SK-N-MC (cell line): ENCODE measurements around the gene SVIP.

ENCODE experiments used
- DNase-seq: peaks from one replicate; pipeline ENCODE4 v3.0.0-alpha.2; 2011; ENCODE audit warnings: low read depth, low spot score
- H3K27ac ChIP-seq: fragments of 200-600 bp; sonication (generic); 2 replicates; pipeline ENCODE4 v1.5.1; 2016; ENCODE audit warnings: mixed run types
- H3K36me3 ChIP-seq: fragments of 200-600 bp; sonication (generic); 2 replicates; pipeline ENCODE4 v1.6.1; 2017; ENCODE audit warnings: antibody characterized with exemption, low read length, mixed read lengths; ENCODE audit not compliant: insufficient read depth
- H3K4me3 ChIP-seq: fragments of 200-600 bp; sonication (generic); 2 replicates; pipeline ENCODE4 v1.5.1; 2016
- H3K9ac ChIP-seq: fragments of 200-600 bp; sonication (generic); 2 replicates; pipeline ENCODE4 v1.8.0; 2017; ENCODE audit warnings: mixed run types, mixed read lengths; ENCODE audit not compliant: insufficient read length
- H3K9me3 ChIP-seq: fragments of 200-600 bp; sonication (generic); 2 replicates; pipeline ENCODE4 v1.6.1; 2017; ENCODE audit warnings: low read depth, mild to moderate bottlenecking, antibody characterized with exemption, low read length, moderate library complexity, mixed read lengths
- EZH2 ChIP-seq: fragments of 200-600 bp; sonication (generic); IDR thresholded peaks from one replicate; pipeline ENCODE4 v1.6.1; 2017; ENCODE audit warnings: antibody characterized with exemption
- FOXP2 ChIP-seq: optimal IDR thresholded peaks from 2 replicates; pipeline ENCODE3; 2011; ENCODE audit warnings: mild to moderate bottlenecking, moderate library complexity; ENCODE audit not compliant: insufficient read depth; ENCODE audit errors: extremely low read length, control extremely low read depth
- POLR2AphosphoS5 ChIP-seq: IDR thresholded peaks from 2 replicates; pipeline ENCODE4 v1.6.1; 2012; ENCODE audit warnings: mild to moderate bottlenecking, low read depth, low read length, borderline replicate concordance

Gene SVIP

DNA sequence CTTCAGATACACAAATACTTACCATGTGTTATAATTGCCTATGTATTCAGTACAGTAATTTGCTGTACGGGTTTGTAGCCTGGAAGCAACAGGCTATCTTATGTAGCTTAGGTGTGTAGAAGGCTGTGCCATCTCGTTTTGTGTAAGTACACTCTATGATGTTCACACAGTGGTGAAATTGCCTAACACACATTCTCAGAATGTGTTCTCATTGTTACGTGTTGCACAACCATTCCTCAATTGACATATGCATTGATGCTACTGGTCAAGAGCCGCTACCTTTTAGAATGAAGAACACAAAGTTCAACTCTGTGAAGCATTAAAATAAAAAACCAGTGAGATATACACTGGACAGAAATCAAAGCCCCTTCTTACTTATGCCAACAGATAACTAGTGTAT is 26.7 kb downstream of the SVIP start:
- H3K27ac ChIP-seq, result no peak overlapping the region
- H3K9ac ChIP-seq, result no peak overlapping the region
- H3K9me3 ChIP-seq, result no peaks in the 10 kb centered on the region
- no peak for TF ChIP-seq FOXP2
- no peak for TF ChIP-seq POLR2AphosphoS5
- TF ChIP-seq EZH2, result no peak
- no peak for DNase-seq
- H3K4me3 ChIP-seq, result no peak overlapping the region
- H3K36me3 ChIP-seq, result no peaks in the 10 kb centered on the region

- TF ChIP-seq FOXP2, result no peak
- no peak for TF ChIP-seq POLR2AphosphoS5
- no peak for TF ChIP-seq EZH2
Observed at GRCh38 chr11:22800482-22800881, 29.1 kb downstream of the SVIP start.

GRCh38 chr11:22798901-22799300 is 30.7 kb downstream of the SVIP start:
- H3K4me3 ChIP-seq, result no peak overlapping the region
- no peak overlapping the region for H3K9ac ChIP-seq
- TF ChIP-seq EZH2, result no peak
- no peak for TF ChIP-seq POLR2AphosphoS5
- no peak for TF ChIP-seq FOXP2
- H3K36me3 ChIP-seq, result no peaks in the 10 kb centered on the region
- no peak overlapping the region for H3K27ac ChIP-seq
- DNase-seq, result no peak
- no peaks in the 10 kb centered on the region for H3K9me3 ChIP-seq

More at GRCh38 chr11:22800482-22800881, 29.1 kb downstream of the SVIP start:
- Histone ChIP-seq H3K27ac (no peak overlapping the region), H3K9me3 (no peaks in the 10 kb centered on the region), H3K9ac (no peak overlapping the region), H3K36me3 (no peaks in the 10 kb centered on the region), H3K4me3 (no peak overlapping the region)
- no peak for DNase-seq

DNA sequence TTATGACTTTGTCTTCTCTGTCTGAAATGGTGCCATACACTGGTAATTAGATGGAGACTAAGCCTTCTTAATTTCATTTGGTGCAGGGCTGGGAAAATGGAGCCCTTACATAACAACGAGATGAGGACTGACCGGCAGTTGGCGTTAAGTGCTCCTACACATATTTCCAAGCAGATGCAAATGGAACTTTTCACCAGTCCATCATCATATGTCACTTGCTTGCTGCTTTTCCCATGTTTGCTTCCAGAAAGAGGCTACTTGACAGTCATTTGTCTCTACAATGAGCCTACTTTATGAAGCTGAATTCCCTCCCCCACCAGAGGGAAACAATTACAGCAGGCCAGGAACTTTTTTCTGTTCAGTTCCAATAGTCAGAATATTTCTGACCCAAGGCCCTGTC is 32.6 kb downstream of the SVIP start:
- Histone ChIP-seq H3K4me3 (no peak overlapping the region), H3K36me3 (no peaks in the 10 kb centered on the region), H3K9me3 (no peaks in the 10 kb centered on the region), H3K27ac (no peak overlapping the region), H3K9ac (no peak overlapping the region)
- TF ChIP-seq EZH2, result no peak
- no peak for TF ChIP-seq POLR2AphosphoS5
- TF ChIP-seq FOXP2, result no peak
- DNase-seq, result no peak

DNA sequence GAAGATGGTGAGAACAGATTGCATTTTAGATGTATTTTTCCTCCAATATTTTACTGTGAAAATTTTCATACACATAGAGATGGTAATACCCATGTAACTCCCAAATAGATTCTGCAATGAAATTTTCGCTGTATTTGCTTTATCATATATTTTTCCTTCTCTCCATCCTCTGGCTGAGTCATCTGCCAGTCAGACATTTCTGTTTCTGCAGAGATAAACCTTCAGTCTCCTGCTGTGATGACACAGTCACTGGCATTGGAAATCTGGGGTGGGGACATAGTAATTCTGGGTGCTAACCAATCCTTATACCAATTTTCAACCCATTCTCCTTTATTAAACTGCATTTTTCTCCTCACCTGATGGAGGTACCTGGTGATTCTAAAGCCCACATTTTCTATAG is 33.7 kb downstream of the SVIP start:
- TF ChIP-seq FOXP2, result no peak
- no peak for TF ChIP-seq POLR2AphosphoS5
- TF ChIP-seq EZH2, result no peak
- no peak overlapping the region for H3K4me3 ChIP-seq
- H3K9me3 ChIP-seq, result no peaks in the 10 kb centered on the region
- no peak overlapping the region for H3K27ac ChIP-seq
- no peak overlapping the region for H3K9ac ChIP-seq
- no peaks in the 10 kb centered on the region for H3K36me3 ChIP-seq
- no peak for DNase-seq

DNA sequence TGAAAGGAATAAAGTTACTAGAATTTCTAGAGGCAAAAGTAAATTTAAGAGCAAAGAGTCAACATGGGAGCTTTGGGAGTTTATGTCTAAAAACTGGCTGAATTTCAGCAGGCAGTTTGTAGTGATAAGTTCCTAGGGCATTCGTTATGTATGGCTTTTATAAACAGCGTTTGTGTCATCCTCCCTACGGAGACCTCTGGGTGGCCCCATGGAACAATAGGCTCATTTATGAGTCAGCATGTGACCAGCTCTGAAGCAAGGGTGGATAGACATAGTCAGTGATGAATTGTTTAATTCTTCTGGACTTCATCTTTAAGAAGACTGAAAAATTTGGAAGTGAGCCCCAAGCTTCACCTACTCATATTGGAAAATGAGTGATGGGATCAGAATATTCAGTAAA is 37.1 kb downstream of the SVIP start:
- no peak overlapping the region for H3K4me3 ChIP-seq
- no peak for DNase-seq

DNA sequence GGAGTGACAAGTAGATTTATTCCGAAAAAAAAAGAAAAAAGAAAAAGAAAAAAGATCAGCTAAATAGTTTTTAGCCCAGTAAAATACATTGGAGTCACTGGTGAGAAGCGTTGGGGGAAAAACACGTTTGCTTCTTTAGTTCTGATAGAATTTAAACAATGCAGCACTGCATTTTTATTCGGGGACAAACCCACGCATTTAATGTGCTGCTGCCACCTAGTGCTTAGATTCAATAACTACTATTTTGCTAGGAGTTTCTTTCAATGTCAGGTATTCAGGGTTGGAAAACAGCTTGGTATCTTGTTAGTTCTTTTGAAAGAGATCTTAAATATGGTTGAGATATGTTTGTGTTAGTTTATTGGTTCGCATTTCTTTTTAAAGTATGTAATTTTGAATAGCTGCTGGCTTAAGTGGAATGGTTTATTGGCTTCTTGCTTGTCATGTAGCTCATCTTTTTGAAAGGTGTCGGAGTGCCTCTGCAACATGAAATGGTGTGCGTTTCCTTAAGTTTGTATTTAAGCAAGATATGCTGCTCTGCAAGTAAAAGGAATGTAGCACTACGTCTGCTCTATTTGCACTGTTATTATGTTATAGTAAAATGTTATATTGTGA is 41.9 kb downstream of the SVIP start:
- Histone ChIP-seq H3K9ac (no peak overlapping the region), H3K4me3 (no peak overlapping the region), H3K36me3 (no peaks in the 10 kb centered on the region), H3K27ac (no peak overlapping the region), H3K9me3 (no peaks in the 10 kb centered on the region)
- TF ChIP-seq EZH2, result no peak
- TF ChIP-seq POLR2AphosphoS5, result no peak
- no peak for TF ChIP-seq FOXP2
- DNase-seq, result peak; percentile 5

More for the DNA sequence above, 37.1 kb downstream of the SVIP start:
- no peaks in the 10 kb centered on the region for H3K9me3 ChIP-seq
- no peak for TF ChIP-seq POLR2AphosphoS5
- TF ChIP-seq EZH2, result no peak
- TF ChIP-seq FOXP2, result no peak
- no peak overlapping the region for H3K9ac ChIP-seq
- H3K27ac ChIP-seq, result no peak overlapping the region
- H3K36me3 ChIP-seq, result no peaks in the 10 kb centered on the region

DNA sequence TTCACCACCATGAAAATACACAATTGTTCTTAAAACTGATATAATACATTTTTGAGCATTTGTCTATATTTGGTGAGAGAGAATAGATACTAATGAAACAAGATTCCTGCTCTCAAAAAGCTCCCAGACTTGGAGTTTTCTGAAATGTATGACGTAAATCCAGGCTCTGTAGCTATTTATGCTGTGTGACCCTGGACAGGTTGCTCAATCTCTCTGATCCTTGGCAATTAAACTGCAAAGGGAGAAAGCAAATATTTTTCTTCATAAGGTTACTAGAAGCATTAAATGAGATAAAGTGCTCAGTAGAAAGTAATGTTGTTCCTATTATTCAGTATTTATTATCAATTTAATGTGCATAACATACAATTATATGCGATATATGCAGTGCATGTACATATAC is 42.5 kb downstream of the SVIP start:
- no peak for DNase-seq
- Histone ChIP-seq H3K36me3 (no peaks in the 10 kb centered on the region), H3K9ac (no peak overlapping the region), H3K4me3 (no peak overlapping the region), H3K9me3 (no peaks in the 10 kb centered on the region), H3K27ac (no peak overlapping the region)
- TF ChIP-seq EZH2 (no peak), FOXP2 (no peak), POLR2AphosphoS5 (no peak)

DNA sequence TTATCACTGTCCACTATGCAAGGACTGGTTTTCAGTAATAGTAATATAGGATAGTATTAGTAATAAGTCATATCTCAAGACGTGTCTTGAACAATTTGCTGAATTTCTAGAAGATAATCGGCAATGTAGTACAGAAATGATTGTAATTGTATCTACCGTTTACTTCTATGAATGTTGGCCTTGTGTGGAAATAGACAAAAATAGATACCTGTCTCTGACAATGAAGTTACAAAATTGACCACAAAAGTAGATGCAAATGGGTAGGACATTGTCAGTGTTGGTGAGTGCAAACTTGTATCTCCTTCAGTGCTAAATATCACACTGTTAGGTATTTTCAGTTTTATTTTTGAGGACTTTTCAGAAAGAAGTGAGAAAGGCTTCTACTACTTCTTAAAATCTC is 43.1 kb downstream of the SVIP start:
- no peak overlapping the region for H3K4me3 ChIP-seq
- no peak overlapping the region for H3K9ac ChIP-seq
- no peaks in the 10 kb centered on the region for H3K36me3 ChIP-seq
- no peak for DNase-seq
- H3K27ac ChIP-seq, result no peak overlapping the region
- no peak for TF ChIP-seq POLR2AphosphoS5
- TF ChIP-seq FOXP2, result no peak
- no peak for TF ChIP-seq EZH2
- no peaks in the 10 kb centered on the region for H3K9me3 ChIP-seq
